ENCODE data around the gene C3orf20. TPM values are rescaled to one million over a fixed set of nuclear protein-coding genes. Genes with fewer than 3 reads are reported as not detected.

C3orf20 gene
- total and polyA plus RNA-seq, 2 of the 4 experiments (the other 2 are of a cell fraction): not detected

DNA sequence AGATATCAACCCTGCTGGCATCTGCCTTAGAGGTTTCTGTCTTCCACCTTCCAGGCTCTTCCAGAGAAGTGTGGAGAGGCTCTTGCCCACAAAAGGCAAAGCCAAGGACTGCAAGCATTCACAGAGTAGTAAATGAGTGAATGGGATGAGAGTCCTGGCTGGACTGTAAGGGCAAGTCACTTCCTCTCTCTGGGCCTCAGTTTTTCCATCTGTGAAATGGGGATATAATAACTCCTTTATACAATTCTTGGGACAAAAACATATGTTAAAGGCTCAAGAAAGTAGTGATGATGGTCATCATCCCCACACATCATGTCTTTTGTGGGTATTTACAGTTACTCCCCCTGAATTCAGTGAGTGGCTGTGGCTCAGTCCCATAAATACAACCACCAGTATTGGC, 133.1 kb downstream of the C3orf20 start:
- Histone ChIP-seq H3K9ac (ENCODE audit: low read depth, low read length) (no peak overlapping the region), H2AFZ (replicated peaks; ENCODE audit: low read length, poor library complexity) (no peak overlapping the region), H3K18ac (ENCODE audit: low read depth, low read length) (no peak overlapping the region), H3K4me2 (ENCODE audit: low read depth, low read length) (no peak overlapping the region), H2BK20ac (ENCODE audit: low read depth, low read length) (no peak overlapping the region), H4K91ac (ENCODE audit: insufficient read depth, low read depth, low read length) (no peak overlapping the region), H4K8ac (ENCODE audit: low read depth in 2 of 2, low read length in 2 of 2) (no peak overlapping the region), H3K4ac (ENCODE audit: low read depth, low read length) (no peak overlapping the region), H3K56ac (ENCODE audit: extremely low read depth, insufficient read depth, low read length) (no peak overlapping the region), H2AK5ac (ENCODE audit: low read depth, low read length) (no peak overlapping the region), H2BK15ac (ENCODE audit: low read depth, low read length) (no peak overlapping the region), H4K5ac (ENCODE audit: low read depth, low read length) (no peak overlapping the region), H3K9me3 (ENCODE audit: control insufficient read depth, insufficient read depth, low read length) (no peaks in the 10 kb centered on the region), H3K9me1 (ENCODE audit: insufficient read depth, low read length) (no peaks in the 10 kb centered on the region), H3K27ac (ENCODE audit: insufficient read depth, low read length) (no peak overlapping the region), H4K20me1 (ENCODE audit: insufficient read depth, low read length) (no peaks in the 10 kb centered on the region), H3K4me3 (ENCODE audit: insufficient read depth, low read depth, low read length) (no peak overlapping the region), H3K14ac (replicated peaks; ENCODE audit: low read depth, low read length) (no peak overlapping the region), H3K27me3 (ENCODE audit: control insufficient read depth, insufficient read depth, low read length) (peaks cover 41% of the 10 kb centered on the region), H3K79me1 (ENCODE audit: low read depth in 1 of 2, low read length in 2 of 2) (no peaks in the 10 kb centered on the region), H3K23ac (ENCODE audit: low read depth, low read length) (no peak overlapping the region), H2AK9ac (replicated peaks; ENCODE audit: low read depth, low read length, poor library complexity) (no peak overlapping the region), H2BK5ac (ENCODE audit: low read depth, low read length, poor library complexity, severe bottlenecking) (no peak overlapping the region), H3K4me1 (ENCODE audit: control insufficient read depth, insufficient read depth, low read length) (no peaks in the 10 kb centered on the region), H2BK120ac (ENCODE audit: low read depth, low read length) (no peak overlapping the region), H3K36me3 (ENCODE audit: control insufficient read depth, insufficient read depth, low read length) (no peaks in the 10 kb centered on the region)
- BruUV-seq (replicated peaks): no TSS peak
- intact Hi-C loops (cut with micrococcal nuclease): no loop called here
- TF ChIP-seq USF2 (IDR thresholded peaks at IDR 0.05; ENCODE audit: low read depth, low read length) (no peak), MAZ (IDR thresholded peaks at IDR 0.05; ENCODE audit: borderline replicate concordance, low read depth, low read length) (no peak), RFX5 (IDR thresholded peaks at IDR 0.05; ENCODE audit: low read depth, low read length) (no peak), ELK1 (IDR thresholded peaks at IDR 0.05; ENCODE audit: borderline replicate concordance, low read depth, low read length) (no peak), SMC3 (IDR thresholded peaks at IDR 0.05; ENCODE audit: low read depth, low read length) (no peak), MXI1 (IDR thresholded peaks at IDR 0.05; ENCODE audit: borderline replicate concordance, low read depth, low read length) (no peak), POLR2A (IDR thresholded peaks at IDR 0.05; ENCODE audit: low read depth, low read length) (no peak), RCOR1 (IDR thresholded peaks at IDR 0.05; ENCODE audit: insufficient replicate concordance, low read length) (no peak), RAD21 (IDR thresholded peaks at IDR 0.05; ENCODE audit: low read length) (no peak), CTCF (conservative IDR thresholded peaks at IDR 0.05; ENCODE audit: low read depth, low read length) (no peak), FOS (IDR thresholded peaks at IDR 0.05; ENCODE audit: low read depth, low read length) (no peak), NFE2L2 (IDR thresholded peaks at IDR 0.05; ENCODE audit: low read depth, low read length) (no peak), BHLHE40 (IDR thresholded peaks at IDR 0.05; ENCODE audit: low read depth, low read length) (no peak), CEBPB (IDR thresholded peaks at IDR 0.05; ENCODE audit: low read depth, low read length) (no peak), MAFK (IDR thresholded peaks at IDR 0.05; ENCODE audit: low read depth, low read length) (no peak), CHD1 (IDR thresholded peaks at IDR 0.05; ENCODE audit: low read depth, low read length) (no peak)
- ChIA-PET POLR2A (ENCODE audit: unreplicated experiment) (no interaction called here), CTCF (no interaction called here)
- dilution Hi-C loops (cut with HindIII; ENCODE audit: low sequenced_read_pairs, unreplicated experiment): no loop called here
- ATAC-seq (ENCODE audit: low read depth) (no peak), DNase-seq (no peak)
- in situ Hi-C loops (cut with MboI; ENCODE audit: low sequenced_read_pairs): no loop called here
